Activated CD4-positive, CD25-positive, alpha-beta regulatory T cell treated with anti-CD3 and anti-CD28 coated beads, Interleukin-2, amount 50 U/mL, for 24 hours (primary cell): ENCODE results near the gene TMEM52.
A peak's percentile ranks its signal among the peaks of the same experiment; 100 is the strongest.

ENCODE experiments used
- ATAC-seq, 2 donors: fragments of 150-1000 bp; cut with Tn5 transposase; one replicate each; pipeline ENCODE4 v1.10.0; 2021; ENCODE audit warnings: mild to moderate bottlenecking in 1 of 2, moderate library complexity in 1 of 2

TMEM52 gene

DNA sequence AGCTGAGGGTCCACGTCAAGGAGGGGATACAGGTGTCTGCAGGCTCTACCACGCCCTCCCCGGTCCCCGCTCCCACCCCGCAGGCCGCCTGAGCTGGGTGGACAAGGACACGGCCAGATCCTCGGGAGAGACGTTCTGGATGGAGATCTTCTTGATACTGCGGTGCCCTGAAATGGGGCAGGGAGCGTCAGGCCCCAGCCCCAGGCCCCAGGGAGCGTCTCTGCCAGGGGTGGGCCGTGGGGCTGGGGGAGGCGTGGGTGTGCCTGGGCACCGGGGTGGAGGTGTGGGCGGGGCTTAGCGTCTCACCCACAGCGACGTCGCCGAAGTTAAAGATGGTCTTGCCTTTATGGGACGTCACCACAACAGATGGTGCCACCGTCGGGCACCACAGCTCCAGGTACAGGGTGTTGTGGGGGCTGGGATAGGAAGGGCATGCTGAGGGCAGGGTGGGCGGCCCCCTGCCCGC, 7.3 kb upstream of the TMEM52 start:
- ATAC-seq, result no peak

DNA sequence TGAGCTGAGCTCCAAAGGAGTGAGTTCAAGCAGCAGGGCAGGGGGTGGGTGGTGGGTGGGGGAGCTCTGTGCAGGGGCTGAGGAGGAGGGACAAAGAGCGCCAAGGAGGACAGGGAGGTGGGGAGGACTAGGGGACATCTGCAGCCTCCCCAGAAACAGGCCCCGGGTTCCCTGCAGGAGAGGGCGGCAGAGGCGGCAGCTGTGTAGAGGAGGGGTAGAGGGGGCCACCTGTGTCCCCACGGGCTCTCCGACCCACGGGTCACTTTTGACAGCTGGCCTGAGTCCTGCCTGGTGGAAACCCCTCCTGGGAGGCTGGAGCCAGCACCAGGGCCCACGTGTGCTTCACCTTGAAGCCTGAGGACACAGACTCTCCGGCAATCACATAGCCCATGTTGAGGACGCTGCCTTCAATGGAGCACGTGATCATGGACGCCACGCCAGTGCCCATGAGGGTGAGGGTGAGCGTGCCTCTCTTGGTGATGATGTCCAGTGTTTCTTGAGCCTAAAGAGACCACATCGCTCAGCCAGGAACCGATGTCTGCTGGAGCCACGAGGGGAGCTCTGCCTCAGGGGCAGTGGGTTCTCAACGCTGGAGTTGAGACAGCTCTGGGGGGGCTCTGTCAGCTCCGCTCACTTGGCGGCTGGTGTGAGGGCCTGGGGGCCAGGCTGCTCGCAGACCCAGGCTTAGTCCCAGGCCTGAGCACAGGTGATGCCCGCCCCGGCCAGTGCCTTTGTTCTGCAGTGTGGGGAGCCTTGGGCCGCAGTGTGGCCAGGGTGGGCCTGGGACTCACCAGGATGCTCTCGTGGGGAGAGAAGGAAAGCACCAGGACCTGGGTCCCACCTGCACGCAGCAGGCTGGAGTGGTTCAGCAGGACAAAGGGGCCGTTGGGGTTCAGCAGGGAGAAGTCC, 6.6 kb upstream of the TMEM52 start:
- no peak for ATAC-seq

DNA sequence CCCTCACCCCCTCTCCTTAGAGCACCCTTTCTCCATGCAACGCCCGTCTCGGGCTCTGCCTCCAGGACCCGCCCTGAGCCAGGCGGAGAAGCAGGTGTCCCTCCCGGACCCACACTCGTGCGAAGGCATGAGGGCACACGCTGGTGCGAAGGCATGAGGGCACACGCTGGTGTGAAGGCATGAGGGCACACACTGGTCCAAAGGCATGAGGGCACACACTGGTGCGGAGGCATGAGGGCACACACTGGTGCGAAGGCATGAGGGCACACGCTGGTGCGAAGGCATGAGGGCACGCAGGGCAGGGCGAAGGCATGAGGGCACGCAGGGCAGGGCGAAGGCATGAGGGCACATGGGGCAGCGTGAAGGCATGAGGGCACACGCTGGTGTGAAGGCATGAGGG, 5.8 kb upstream of the TMEM52 start:
- no peak for ATAC-seq

DNA sequence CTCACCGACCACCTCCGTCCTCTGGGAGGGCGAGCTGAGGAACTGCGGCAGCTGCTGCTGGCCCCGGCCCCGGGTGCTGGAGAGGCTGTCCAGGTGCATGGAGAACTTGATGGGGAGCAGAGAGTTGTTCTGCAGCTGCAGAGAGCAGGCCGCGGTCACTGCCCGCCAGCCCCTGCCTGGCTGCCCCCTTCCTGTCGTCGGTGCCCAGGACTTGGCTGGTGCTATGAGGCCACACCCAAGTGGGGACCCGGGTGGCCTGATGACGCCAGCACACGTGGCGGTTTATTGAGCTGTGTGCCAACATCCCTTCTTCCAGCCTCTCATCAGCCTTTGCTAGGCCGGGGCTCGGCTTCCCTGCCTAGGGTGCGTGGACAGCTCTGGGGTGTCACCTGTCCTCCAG, 5.3 kb upstream of the TMEM52 start:
- ATAC-seq, result no peak

DNA sequence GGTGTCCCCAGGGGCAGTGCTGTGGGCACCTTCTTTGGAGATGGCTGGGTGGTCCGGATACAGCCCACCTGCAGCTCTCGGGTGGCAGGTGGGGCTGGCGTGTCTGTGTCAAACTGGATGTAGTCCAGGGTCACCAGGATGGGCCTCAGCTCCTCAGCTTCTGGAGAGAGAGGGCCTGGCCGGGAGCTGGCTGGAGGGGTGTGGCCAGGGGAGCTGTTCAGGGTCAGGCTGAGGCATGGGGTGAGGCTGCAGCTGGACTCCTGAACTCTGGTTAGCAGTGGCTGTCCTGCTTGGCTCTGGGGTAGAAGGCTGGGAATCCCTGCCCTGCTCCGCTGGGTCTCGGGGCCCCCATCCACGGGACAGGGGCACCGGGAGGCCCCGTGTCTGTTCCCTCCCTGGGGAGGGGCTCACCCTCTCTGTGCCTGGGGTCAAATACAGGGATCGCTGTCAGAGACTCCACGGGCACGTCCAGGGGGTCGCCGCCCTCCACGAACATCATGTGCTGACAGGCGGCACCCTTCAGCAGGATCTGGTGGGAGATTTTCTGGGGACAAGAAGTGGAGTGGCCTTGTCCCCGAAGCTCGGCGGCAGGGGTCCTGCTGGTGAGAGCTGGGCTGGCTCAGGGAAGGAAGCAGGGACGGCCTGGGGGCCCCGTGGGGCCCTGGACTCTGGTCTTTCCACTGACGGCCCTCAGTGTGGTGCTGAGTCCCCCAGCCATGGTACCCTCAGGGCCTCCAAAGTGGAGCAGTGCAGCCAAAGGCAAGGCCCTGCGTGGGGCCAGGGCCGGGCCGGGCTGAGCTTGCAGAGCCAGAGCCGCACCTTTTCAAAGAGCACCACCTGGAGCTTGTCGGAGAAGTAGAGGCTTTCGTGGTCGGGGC, 4.1 kb upstream of the TMEM52 start:
- ATAC-seq, result no peak

DNA sequence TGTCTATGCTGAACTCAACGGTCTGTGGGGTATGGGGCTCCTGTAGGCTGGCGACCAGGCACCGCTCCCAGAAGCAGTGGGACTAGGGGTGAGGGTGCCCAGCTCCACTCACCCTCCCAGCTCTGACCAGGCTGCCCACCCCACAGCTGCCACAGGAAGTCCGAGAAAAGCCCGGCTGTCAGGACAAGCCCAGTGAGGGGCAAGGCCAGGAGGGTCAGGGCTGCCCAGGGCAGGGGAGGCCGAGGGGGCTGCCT, 3.5 kb upstream of the TMEM52 start:
- no peak for ATAC-seq

DNA sequence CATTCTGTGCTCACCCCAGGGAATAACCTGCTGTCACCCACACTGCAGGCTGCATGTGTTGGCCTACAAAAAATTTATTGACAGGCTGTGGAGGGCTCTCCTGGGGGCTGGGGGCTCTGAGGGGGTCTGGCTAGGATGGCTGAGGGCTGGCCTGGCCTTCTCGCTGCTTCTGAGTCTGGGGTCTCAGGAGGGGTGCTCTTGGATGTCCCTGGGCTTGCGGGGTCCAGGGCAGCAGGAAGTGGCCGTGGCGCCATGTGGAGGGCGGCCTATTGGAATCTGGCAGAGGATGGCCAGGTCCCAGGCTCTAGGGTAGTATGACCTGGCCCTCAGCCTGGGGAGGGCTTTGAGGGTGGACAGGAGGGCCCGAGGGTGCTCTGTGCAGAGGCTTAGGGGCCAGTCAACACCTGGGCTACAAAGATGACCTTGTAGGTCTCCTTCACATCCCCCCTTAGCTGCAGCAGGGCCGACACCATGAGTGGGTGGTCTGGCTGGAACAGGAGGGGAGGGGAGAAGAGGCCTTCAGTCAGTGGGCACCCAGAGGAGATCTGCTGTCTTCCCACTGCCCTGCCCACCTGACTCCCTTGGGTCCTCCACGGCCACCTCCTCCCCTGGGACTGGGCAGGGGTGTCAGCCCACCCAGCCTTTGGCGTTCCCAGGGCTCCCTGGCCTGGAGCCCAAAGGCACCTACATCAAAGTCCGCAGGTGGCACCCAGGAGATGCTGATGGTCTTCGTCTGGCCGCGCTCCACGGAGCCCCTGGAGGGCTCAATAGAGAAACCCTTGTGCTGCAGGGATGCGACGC, 3.0 kb upstream of the TMEM52 start:
- ATAC-seq, result no peak

DNA sequence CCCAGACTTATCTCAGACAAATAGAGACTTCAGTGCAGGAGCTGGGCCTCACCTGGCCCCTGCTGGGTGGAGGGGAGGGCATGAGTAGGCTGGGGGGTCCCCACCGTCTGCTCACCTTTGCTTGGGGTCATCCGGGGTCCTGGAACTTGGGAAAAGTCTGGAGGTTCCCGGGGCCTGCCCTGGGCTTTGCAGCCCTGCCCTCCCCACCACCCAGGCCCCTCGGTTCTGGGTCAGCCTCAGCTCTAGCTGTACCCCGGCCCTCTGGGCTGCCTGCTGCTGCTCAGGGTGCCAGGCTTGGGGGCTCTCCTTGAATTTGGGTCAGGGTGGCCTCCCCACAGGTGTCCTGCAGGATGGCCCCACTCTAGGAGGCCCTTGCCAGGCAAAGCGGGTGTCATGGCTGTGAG, 2.4 kb upstream of the TMEM52 start:
- ATAC-seq, result no peak

DNA sequence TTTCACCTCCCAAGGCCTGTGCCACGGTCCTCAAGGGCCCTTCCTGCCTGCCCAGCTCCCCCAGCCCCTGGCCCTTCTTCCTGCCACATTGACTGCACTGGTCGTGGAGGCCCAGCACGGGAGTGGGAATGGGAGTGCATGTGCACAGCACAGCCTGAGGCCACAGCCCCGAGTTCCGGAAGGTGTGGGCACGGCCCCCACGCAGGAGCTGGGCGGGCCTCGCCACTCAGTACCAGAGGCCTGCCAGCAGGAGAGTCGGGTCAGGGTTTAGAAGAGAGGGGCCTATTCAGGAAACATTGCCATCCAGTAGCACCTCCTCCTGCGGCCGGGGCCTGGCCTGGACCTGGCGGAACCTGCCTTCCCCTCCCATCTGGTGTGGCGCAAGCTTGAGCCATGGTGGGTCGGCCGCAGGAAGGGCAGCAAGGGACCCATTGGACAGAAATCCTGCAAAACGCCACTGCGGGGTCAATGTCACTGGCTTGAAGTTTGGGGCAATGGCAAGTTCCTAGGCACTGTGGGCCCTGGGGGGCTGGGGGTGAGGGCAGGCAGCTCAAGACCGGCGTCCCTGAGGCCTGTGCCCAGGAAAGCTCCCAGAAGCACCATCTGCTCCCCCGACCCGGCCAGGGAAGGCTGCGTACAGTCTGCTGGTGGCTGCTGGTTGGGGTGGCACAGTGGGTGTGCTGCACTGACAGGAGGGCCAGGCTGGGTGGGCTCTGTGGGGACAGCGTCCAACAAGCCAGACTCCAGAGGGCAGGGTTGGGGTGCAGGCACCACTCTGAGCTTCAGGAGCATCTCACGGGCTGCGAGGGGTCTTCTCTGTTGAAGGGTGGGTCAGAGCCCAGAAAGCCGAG, 1.8 kb upstream of the TMEM52 start:
- ATAC-seq, result no peak

DNA sequence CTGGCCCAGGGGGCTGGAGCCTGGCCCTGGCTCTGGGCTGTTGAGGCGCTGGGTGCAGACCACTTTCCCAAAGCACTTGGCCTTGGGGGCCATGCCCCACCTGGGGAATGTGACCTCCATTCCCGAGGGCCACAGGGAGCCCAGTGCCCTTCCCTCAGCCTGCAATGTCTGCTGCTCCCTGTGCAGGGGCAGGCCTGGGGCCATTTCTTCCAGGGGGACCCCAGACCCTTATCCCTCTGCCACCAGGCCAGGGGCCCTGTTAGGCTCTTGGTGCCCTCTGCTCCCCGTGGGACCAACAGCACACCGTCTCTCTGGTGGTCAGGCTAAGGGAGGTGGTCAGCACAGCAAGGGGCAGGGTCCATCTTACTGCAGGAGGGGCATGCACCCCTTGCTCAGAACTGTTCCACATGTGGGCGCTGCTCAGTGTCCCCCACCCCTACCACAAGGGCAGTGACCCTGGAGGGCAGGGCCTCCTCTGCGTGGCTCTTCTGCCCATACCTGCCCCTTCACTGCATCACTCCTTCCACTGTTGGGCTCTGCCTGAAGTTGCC, 1.1 kb upstream of the TMEM52 start:
- ATAC-seq, result no peak

DNA sequence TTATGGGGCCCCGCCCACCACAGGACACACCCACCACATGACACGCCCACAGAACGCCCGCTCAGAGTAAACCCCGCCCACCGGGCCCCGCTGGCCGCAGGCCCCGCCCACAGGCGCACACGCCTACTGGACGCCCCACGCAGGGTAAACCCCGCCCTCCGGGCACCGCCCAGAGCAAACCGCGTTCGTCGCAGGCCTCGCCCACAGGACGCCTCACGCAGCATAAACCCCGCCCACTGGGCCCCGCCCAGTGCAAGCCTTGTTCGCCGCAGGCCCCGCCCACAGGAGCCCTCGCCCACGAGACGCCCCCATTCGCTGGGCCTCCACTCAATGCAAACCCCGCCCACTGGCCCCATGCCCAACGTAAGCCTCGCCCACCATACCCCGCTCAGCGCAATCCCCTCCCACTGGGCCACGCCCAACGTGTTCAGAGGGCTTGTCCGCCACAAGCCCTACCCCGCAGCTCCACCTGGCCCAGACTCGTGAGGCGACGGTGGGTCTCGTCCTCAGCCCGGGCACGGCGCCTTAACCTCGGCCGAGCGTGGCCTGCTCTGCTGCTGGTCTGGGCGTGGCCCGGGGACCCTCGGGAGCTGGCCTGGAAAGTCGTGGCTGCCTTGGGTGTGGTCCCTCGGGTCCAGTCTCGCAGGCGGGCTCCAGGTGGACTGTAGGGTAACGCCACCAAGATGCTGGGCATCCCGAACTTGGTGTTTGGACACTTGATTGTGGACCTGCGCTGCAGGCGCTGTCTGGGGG, 401 bp upstream of the TMEM52 start:
- peak; percentile 84 to 87 for ATAC-seq

DNA sequence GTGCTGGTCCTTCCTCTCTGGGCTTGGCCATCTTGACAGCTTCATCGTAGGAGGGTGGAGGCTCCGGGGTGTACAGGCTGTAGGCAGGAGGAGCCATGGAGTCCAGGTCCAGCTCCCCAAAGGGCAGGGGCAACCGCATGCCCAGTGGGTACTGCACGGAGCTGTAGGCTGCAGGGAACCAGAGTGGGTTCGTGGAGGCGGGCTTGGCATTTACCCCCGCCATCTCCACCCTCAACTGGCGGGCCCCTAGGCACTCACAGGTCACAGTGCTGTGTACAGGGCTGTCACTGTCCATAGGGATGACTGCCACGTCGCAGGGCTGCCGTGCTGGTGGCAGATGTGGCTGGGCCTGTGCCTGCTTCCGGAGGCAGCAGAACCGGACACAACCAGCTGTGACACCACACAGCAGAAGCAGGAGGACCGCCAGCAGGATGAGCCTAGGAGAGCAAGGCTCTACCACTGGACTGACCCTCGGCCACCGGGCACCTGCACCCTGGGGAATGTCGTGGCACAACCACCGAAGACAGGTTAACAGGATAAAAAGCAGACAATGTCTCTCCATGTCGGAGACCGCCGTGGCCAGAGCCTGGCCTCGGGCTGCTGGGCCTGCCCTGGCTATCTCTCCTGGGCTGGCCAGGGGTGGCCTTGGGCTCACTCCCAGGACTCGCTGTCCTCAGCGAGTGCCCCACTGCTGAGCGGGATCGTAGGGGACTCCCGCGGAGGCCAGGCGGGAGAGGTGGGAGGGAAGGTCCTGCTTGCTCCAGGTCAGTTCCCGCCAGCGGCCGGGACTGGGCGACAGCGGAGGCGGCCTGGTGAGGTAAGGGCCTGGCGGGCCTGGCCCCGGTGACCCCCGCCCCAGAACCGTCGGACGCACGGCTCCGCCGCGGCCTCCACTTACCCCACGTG, 831 bp downstream of the TMEM52 start:
- ATAC-seq, result no peak

DNA sequence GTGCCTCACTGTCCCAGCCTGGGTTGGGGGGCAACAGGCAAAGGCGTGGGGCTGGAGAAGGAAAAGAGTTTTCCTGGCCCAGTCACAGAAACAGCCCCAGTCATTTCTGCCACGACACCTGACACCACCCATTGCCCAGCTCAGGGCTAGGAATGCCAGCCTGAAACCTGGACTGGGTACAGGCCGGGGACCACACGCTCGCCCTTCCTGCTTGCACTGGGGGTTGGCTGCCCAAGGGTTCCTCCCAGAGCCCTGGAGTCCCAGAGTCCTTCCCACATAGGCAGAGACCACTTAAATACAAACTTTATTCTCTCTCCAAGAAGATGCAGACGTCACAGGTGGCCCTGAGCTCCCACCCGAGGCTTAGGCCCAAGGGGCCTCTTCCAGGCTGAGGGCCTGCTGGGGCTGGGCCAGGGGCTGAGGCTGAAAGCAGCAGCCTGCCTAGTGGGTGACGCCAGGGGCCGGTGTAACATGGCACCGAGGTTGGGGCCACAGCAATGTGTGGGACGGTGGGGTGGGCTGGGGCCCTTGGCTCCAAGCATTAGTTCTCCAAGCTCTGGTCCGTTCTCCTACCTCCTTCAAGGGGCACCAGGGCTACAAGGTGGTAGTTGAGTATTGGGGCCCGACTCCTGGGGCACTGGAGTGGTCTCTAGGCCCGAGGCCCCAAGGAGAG, 1.6 kb downstream of the TMEM52 start:
- no peak for ATAC-seq

DNA sequence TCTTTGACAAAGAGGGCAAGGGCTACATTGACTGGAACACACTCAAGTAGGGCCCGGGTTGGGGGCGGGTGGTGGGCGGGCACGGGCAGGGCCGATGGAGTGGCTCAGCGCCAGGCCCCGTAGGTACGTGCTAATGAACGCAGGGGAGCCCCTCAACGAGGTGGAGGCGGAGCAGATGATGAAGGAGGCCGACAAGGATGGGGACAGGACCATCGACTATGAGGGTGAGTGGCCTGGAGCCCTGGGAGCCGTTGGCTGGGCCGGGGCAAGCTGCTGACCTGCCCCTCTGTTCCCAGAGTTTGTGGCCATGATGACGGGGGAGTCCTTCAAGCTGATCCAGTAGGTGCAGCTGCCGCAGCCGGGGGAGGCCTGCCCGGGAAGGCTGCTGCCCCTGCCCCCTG, 2.2 kb downstream of the TMEM52 start:
- no peak for ATAC-seq

DNA sequence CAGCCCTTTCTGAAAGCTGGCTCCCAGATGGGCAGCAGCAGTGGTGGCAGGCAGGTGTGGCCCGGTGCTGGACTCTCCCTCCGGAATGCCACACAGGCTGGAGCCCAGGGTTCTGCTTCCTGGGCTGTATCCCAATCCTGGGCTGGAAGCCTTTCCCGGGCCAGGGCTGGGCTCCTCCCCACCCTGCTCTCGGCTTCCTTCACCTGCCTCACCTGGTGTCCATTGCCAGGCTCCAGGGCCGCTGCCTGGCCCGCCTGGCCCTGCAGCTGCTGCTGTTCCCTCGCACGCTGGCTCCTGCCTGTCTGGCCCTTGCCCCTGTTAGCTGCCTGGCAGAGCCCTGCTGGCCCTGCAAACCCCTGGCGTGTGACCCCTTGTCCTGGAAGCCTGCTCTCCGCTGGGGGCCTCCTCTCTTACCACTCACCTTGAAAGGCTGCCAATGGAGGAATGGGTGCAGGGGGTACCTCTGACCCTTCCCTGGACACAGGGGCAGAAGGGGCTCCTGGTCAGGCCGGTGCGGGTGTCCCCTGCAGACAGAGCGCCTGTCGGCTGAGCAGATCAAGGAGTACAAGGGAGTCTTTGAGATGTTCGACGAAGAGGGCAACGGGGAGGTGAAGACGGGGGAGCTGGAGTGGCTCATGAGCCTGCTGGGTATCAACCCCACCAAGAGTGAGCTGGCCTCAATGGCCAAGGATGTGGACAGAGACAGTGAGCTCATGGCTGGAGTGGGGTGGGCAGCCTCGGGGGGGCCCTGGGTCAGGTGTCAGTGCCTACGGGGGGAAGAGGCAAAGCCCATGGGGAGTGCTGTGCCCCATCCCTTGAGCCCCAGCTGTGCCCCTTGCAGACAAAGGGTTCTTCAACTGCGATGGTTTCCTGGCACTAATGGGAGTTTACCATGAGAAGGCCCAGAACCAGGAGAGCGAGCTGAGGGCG, 2.9 kb downstream of the TMEM52 start:
- no peak for ATAC-seq

DNA sequence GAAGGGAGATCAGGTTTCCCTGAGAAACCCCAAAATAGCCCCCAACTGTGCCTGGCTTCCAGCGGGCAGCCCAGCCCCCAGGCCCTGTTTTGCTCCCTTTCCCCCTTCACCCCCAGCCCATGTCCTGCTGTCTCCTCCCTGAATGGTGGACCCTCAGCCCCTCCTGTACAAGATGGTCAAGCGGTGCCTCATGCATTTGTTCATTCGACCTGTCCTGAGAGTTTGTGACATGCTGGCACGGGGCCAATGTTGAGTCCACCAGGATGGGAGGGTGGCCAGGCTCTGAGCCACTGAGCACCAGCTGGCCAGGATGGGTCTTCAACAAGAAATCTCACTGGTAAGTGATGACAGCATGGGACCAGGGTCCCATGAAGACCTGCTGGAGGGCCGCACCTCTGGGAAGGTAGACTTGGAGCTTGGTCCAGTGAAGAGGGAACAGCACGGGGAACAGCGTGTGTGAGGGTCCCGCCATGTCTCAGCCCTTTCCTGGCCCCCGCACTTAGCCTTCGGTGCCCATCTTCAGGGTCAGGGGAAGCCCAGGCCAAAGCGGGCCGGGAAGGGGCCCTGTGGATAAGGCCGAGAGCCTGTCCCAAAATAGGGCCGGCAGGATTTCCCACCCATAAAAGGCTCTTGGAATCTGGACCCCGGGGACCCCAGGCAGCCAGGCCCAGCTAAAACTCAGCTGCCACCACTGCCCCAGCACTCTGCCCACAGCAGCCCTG, 3.9 kb downstream of the TMEM52 start, which contains the start of gene CALML6:
Gene CALML6 (plus strand): TSS at position 290 of the 722 bp plus-strand sequence. CDS start 21 bp downstream, at position 311.
- ATAC-seq, result no peak
